Activated CD4-positive, alpha-beta T cell treated with anti-CD3 and anti-CD28 coated beads, Interleukin-2, amount 50 U/mL, for 48 hours (primary cell): Measurements from ENCODE around the gene ARHGAP22.

ENCODE experiments used
- DNase-seq, 2 experiments: peaks; one replicate each; pipeline ENCODE4 v3.0.0-alpha.2; 2020

Gene ARHGAP22

GRCh38 chr10:48495282-48496045, 109.4 kb downstream of the ARHGAP22 start:
- no peak for DNase-seq

- DNase-seq, result no peak
Observed at GRCh38 chr10:48494611-48495010, 110.3 kb downstream of the ARHGAP22 start.

- no peak for DNase-seq
Observed at GRCh38 chr10:48494073-48494472, 110.8 kb downstream of the ARHGAP22 start.

GRCh38 chr10:48493083-48493871, 111.6 kb downstream of the ARHGAP22 start:
- no peak for DNase-seq

- no peak for DNase-seq
Observed at GRCh38 chr10:48492201-48492600, 112.7 kb downstream of the ARHGAP22 start.

GRCh38 chr10:48491392-48492139, 113.3 kb downstream of the ARHGAP22 start:
- DNase-seq, result no peak

GRCh38 chr10:48490946-48491345, 113.9 kb downstream of the ARHGAP22 start:
- no peak for DNase-seq

- DNase-seq, result no peak
Observed at GRCh38 chr10:48490571-48490940, 114.3 kb downstream of the ARHGAP22 start.

- DNase-seq, result no peak
Observed at GRCh38 chr10:48489099-48489498, 115.8 kb downstream of the ARHGAP22 start.

GRCh38 chr10:48487244-48487643, 117.6 kb downstream of the ARHGAP22 start:
- DNase-seq, result no peak

GRCh38 chr10:48485711-48486110, 119.2 kb downstream of the ARHGAP22 start:
- DNase-seq, result no peak

- DNase-seq, result no peak
Observed at GRCh38 chr10:48484911-48485310, 120.0 kb downstream of the ARHGAP22 start.

- DNase-seq, result no peak
Observed at GRCh38 chr10:48482207-48482606, 122.7 kb downstream of the ARHGAP22 start.

GRCh38 chr10:48481385-48481784, 123.5 kb downstream of the ARHGAP22 start:
- no peak for DNase-seq

- DNase-seq, result no peak
Observed at GRCh38 chr10:48480397-48481374, 124.2 kb downstream of the ARHGAP22 start.

- no peak for DNase-seq
Observed at GRCh38 chr10:48478980-48479811, 125.7 kb downstream of the ARHGAP22 start.

GRCh38 chr10:48478469-48478868, 126.4 kb downstream of the ARHGAP22 start:
- no peak for DNase-seq

- DNase-seq, result no peak
Observed at GRCh38 chr10:48477616-48478015, 127.3 kb downstream of the ARHGAP22 start.

- no peak for DNase-seq
Observed at GRCh38 chr10:48477141-48477540, 127.7 kb downstream of the ARHGAP22 start.

GRCh38 chr10:48476279-48476982, 128.4 kb downstream of the ARHGAP22 start:
- DNase-seq, result no peak

GRCh38 chr10:48475943-48476278, 129.0 kb downstream of the ARHGAP22 start:
- no peak for DNase-seq
